ENCODE results near the gene CLSTN2.

CLSTN2 gene

DNA sequence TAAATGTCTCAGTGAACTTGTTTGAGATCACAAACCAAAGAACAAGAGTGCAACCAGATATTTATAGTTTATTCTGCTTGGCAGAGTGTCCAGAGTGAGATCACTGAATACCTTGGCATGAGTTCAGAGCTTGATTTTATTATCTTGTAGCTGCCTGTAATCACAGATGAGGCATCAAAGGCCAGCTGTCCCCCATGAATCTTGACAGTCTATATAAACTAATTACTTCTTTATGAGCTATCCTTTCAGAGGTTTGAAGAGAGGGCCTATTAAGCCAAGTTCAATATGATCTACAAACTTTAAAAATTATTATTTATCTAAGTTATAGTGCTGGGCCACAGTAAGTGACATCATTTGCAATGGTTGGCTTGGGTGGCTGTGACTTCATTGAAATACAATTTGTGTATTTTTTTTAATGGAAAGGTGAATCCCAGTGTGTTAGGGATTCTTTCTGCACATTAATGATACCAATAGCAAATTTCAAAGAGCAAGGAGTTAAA is 251.5 kb downstream of the CLSTN2 start:
- TF ChIP-seq, protein P1, sequence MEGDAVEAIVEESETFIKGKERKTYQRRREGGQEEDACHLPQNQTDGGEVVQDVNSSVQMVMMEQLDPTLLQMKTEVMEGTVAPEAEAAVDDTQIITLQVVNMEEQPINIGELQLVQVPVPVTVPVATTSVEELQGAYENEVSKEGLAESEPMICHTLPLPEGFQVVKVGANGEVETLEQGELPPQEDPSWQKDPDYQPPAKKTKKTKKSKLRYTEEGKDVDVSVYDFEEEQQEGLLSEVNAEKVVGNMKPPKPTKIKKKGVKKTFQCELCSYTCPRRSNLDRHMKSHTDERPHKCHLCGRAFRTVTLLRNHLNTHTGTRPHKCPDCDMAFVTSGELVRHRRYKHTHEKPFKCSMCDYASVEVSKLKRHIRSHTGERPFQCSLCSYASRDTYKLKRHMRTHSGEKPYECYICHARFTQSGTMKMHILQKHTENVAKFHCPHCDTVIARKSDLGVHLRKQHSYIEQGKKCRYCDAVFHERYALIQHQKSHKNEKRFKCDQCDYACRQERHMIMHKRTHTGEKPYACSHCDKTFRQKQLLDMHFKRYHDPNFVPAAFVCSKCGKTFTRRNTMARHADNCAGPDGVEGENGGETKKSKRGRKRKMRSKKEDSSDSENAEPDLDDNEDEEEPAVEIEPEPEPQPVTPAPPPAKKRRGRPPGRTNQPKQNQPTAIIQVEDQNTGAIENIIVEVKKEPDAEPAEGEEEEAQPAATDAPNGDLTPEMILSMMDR (IDR thresholded peaks at IDR 0.05; ENCODE audit: low read depth, low read length) = no peak
- H3K27me3 ChIP-seq (ENCODE audit: insufficient read depth, low read depth, severe bottlenecking) = no peaks in the 10 kb centered on the region
- H3K4me3 ChIP-seq (ENCODE audit: low read depth, low read length) = no peak overlapping the region
- H3K9me3 ChIP-seq (ENCODE audit: severe bottlenecking) = no peaks in the 10 kb centered on the region
- no peak for DNase-seq
- H3K27ac ChIP-seq = no peak overlapping the region
- H3K36me3 ChIP-seq = no peaks in the 10 kb centered on the region

DNA sequence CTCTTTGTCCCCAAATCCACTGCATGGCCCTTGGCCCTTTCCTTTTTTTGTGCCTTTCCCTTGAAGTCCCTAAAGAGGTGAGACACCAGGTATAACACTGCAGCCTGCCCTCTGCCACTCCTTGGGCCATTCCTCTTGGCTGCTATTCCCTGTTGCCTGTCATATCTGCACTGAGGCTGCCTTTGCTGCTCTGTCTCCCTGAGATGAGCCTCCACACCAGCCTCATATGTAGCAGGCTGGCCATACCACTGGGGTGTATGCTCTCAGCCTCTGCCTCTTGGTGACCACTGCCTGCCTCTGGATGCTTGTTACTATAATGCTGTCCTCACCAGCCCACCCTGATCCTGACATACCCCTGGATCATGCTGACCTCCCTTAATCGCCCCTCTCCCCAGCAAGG is 252.0 kb downstream of the CLSTN2 start:
- no peak overlapping the region for H3K27ac ChIP-seq

DNA sequence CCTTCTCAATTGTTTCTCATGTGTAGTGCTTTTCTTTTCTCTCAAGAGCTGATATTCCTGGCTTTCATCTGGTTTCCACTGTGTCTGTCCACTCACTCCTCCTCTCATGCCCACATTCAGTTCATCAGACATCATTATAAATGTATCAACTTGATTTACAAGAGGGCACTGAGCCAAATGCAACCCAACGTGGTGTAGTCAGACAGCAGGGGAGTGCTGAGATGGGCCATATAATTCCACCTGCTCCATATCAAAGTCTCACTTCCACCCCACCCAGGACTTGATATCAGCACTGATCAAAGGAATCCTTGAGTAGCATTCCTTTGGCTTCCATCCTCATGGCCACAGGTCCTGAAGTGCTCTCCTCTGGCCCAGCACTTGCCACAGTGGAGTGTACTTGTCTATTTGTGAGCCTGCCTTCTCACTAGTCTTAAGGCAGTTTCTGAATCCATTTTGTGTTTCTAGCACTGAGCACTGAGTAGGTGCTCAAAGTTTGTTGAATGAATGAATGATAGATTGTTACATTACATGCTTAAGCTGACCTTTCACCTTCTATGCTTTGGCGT is 252.8 kb downstream of the CLSTN2 start:
- Histone ChIP-seq H3K27me3 (ENCODE audit: insufficient read depth, low read depth, severe bottlenecking) (no peaks in the 10 kb centered on the region), H3K27ac (no peak overlapping the region), H3K36me3 (no peaks in the 10 kb centered on the region), H3K4me3 (ENCODE audit: low read depth, low read length) (no peak overlapping the region), H3K9me3 (ENCODE audit: severe bottlenecking) (no peaks in the 10 kb centered on the region)
- TF ChIP-seq, protein P1 (IDR thresholded peaks at IDR 0.05; ENCODE audit: low read depth, low read length) = no peak
- DNase-seq = no peak

More for the DNA sequence above, 252.0 kb downstream of the CLSTN2 start:
- TF ChIP-seq, protein P1 (IDR thresholded peaks at IDR 0.05; ENCODE audit: low read depth, low read length) = no peak
- H3K36me3 ChIP-seq = no peaks in the 10 kb centered on the region
- H3K27me3 ChIP-seq (ENCODE audit: insufficient read depth, low read depth, severe bottlenecking) = no peaks in the 10 kb centered on the region
- H3K9me3 ChIP-seq (ENCODE audit: severe bottlenecking) = no peaks in the 10 kb centered on the region
- no peak for DNase-seq
- H3K4me3 ChIP-seq (ENCODE audit: low read depth, low read length) = no peak overlapping the region

DNA sequence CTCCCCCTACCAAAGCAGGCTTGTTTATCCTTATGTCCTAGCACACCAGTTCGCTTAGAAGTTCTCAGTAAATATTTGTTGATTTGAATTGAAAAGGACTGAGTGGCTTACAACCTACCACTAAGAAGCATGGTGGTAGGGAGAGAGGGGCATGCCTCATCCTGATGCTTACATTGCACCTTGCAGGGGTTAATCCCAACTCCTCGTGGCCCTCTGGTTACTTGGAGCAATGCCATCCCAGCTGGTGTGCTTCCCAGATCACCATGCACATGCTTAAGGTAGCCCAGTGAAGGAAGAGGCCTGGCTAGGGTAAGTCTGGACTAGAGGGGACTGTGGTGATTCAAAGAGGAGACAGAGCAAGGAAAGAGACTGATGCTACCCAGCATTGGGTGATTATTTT is 253.3 kb downstream of the CLSTN2 start:
- no peaks in the 10 kb centered on the region for H3K27me3 ChIP-seq (ENCODE audit: insufficient read depth, low read depth, severe bottlenecking)
- no peak for DNase-seq
- H3K4me3 ChIP-seq (ENCODE audit: low read depth, low read length) = no peak overlapping the region
- TF ChIP-seq, protein P1 (IDR thresholded peaks at IDR 0.05; ENCODE audit: low read depth, low read length) = no peak
- H3K27ac ChIP-seq = no peak overlapping the region
- no peaks in the 10 kb centered on the region for H3K36me3 ChIP-seq
- no peaks in the 10 kb centered on the region for H3K9me3 ChIP-seq (ENCODE audit: severe bottlenecking)

DNA sequence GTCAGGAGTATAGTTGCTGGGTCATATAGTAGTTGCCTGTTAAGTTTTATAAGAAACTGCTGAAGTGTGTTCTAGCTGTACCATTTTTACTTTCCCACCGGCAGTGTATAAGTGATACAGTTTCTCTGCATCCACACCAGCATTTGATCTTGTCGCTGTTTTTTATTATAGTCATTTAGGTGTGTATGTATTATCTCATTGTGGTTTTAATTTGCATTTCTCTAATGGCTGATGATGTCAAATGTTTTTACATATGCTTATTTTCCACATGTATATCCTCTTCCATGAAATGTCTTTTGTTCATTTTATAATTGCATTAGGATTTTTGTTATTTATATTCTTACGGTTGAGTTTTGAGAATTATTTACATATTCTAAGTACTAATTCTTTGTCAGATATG is 254.3 kb downstream of the CLSTN2 start:
- Histone ChIP-seq H3K27ac (no peak overlapping the region), H3K27me3 (ENCODE audit: insufficient read depth, low read depth, severe bottlenecking) (no peaks in the 10 kb centered on the region), H3K9me3 (ENCODE audit: severe bottlenecking) (no peaks in the 10 kb centered on the region), H3K4me3 (ENCODE audit: low read depth, low read length) (no peak overlapping the region), H3K36me3 (no peaks in the 10 kb centered on the region)
- TF ChIP-seq, protein P1 (IDR thresholded peaks at IDR 0.05; ENCODE audit: low read depth, low read length) = no peak
- DNase-seq = no peak

DNA sequence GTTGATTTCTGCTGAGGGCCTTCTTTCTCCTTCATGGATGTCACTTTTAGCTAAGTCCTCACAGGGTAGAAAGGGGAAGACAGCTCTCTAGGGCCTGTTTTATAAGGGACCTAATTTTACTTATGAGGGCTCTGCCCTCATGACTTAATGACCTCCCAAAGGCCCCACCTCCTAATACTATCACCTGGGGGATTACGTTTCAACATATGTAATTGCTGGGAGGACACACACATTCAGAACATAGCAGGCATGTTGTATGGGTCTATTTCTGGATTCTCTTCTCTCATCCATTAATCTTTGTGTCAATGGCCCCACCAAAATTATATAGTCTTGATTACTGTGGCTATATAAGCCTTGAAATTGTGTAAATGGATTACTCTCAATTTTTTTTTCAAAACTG is 255.0 kb downstream of the CLSTN2 start:
- H3K27ac ChIP-seq = no peak overlapping the region
- H3K27me3 ChIP-seq (ENCODE audit: insufficient read depth, low read depth, severe bottlenecking) = no peaks in the 10 kb centered on the region
- H3K9me3 ChIP-seq (ENCODE audit: severe bottlenecking) = no peaks in the 10 kb centered on the region
- H3K4me3 ChIP-seq (ENCODE audit: low read depth, low read length) = no peak overlapping the region
- TF ChIP-seq, protein P1 (IDR thresholded peaks at IDR 0.05; ENCODE audit: low read depth, low read length) = no peak
- no peak for DNase-seq
- H3K36me3 ChIP-seq = no peaks in the 10 kb centered on the region

Measured in WERI-Rb-1 (cell line).